Measurements from ENCODE around the gene ALOX15B.

The ALOX15B gene

GRCh38 chr17:8066841-8067775 is 28.2 kb downstream of the ALOX15B start:
- no peak for TF ChIP-seq CEBPB (IDR thresholded peaks at IDR 0.05)
- TF ChIP-seq YY1 (IDR thresholded peaks at IDR 0.05; ENCODE audit: low read depth), result no peak
- no peak for TF ChIP-seq TAF1 (IDR thresholded peaks at IDR 0.05; ENCODE audit: low read depth)
- TF ChIP-seq EGR1 (IDR thresholded peaks at IDR 0.05), result no peak
- no peak for TF ChIP-seq EP300 (IDR thresholded peaks at IDR 0.05; ENCODE audit: borderline replicate concordance)
- no peak for TF ChIP-seq NFIC (IDR thresholded peaks at IDR 0.05)
- TF ChIP-seq ZBTB7A (IDR thresholded peaks at IDR 0.05; ENCODE audit: low read depth), result no peak

- no peak for TF ChIP-seq TCF12 (IDR thresholded peaks at IDR 0.05; ENCODE audit: low read depth)
- TF ChIP-seq TAF1 (IDR thresholded peaks at IDR 0.05; ENCODE audit: low read depth), result no peak
- TF ChIP-seq EP300 (IDR thresholded peaks at IDR 0.05; ENCODE audit: borderline replicate concordance), result no peak
- TF ChIP-seq RAD21 (IDR thresholded peaks at IDR 0.05; ENCODE audit: low read depth), result no peak
- no peak for TF ChIP-seq EGR1 (IDR thresholded peaks at IDR 0.05)
- no peak for TF ChIP-seq ZBTB7A (IDR thresholded peaks at IDR 0.05; ENCODE audit: low read depth)
- no peak for TF ChIP-seq USF1 (IDR thresholded peaks at IDR 0.05)
- no peak for TF ChIP-seq MAX (IDR thresholded peaks at IDR 0.05)
Observed at GRCh38 chr17:8067806-8068205, 28.9 kb downstream of the ALOX15B start.

- TF ChIP-seq RAD21 (IDR thresholded peaks at IDR 0.05; ENCODE audit: low read depth) (no peak), ZBTB7A (IDR thresholded peaks at IDR 0.05; ENCODE audit: low read depth) (no peak), MAX (IDR thresholded peaks at IDR 0.05) (no peak), EGR1 (IDR thresholded peaks at IDR 0.05) (no peak), TAF1 (IDR thresholded peaks at IDR 0.05; ENCODE audit: low read depth) (no peak)
Observed at GRCh38 chr17:8068736-8069586, 30.1 kb downstream of the ALOX15B start.

DNA sequence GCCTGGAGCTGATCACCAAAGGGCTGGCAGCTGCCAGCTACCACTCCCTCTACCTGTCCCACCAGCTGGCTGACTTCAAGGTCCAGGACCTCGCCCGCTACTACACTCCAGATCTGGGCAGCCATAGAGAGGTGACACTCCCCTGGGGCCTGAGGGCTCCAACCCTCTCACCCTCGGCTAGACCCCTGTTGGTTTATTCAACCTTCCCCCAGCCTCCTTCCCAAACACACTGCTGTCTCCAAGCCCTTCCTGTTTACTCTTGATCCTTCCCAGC is 30.7 kb downstream of the ALOX15B start:
- TF ChIP-seq CREB1 (IDR thresholded peaks at IDR 0.05; ENCODE audit: low read depth) (no peak), REST (IDR thresholded peaks at IDR 0.05; ENCODE audit: low read depth) (no peak), MAX (IDR thresholded peaks at IDR 0.05) (no peak), YY1 (IDR thresholded peaks at IDR 0.05; ENCODE audit: low read depth) (no peak), EP300 (IDR thresholded peaks at IDR 0.05; ENCODE audit: borderline replicate concordance) (no peak), USF1 (IDR thresholded peaks at IDR 0.05) (no peak)

DNA sequence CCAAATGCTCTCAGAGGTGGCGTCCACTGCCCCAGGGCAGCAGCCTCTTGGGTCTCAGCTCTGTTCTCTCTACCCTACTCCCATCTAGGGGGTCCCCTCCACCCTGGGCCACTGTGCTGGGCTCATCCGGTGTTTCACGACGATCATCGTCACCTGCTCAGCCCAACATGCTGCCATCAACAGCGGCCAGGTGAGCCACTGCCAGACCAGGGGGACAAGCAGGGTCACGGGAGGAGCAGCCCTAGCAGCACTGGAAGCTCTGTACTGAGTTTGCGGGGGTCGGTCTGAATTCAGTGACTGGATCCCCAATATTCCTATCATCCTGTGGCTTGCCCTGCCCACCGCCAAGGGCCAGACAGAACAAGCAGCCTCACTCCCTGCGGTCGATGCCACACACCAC is 32.6 kb downstream of the ALOX15B start:
- no peak for TF ChIP-seq EP300 (IDR thresholded peaks at IDR 0.05; ENCODE audit: borderline replicate concordance)
- TF ChIP-seq FOXM1 (IDR thresholded peaks at IDR 0.05; ENCODE audit: borderline replicate concordance, low read depth), result no peak
- TF ChIP-seq TAF1 (IDR thresholded peaks at IDR 0.05; ENCODE audit: low read depth), result no peak
- no peak for TF ChIP-seq NFIC (IDR thresholded peaks at IDR 0.05)
- TF ChIP-seq USF1 (IDR thresholded peaks at IDR 0.05), result no peak
- TF ChIP-seq ZBTB7A (IDR thresholded peaks at IDR 0.05; ENCODE audit: low read depth), result no peak
- TF ChIP-seq TEAD4 (IDR thresholded peaks at IDR 0.05), result no peak
- TF ChIP-seq EGR1 (IDR thresholded peaks at IDR 0.05), result no peak
- TF ChIP-seq REST (IDR thresholded peaks at IDR 0.05; ENCODE audit: low read depth), result no peak
- no peak for TF ChIP-seq TCF12 (IDR thresholded peaks at IDR 0.05; ENCODE audit: low read depth)
- TF ChIP-seq CREB1 (IDR thresholded peaks at IDR 0.05; ENCODE audit: low read depth), result no peak
- no peak for TF ChIP-seq YY1 (IDR thresholded peaks at IDR 0.05; ENCODE audit: low read depth)
- no peak for TF ChIP-seq RAD21 (IDR thresholded peaks at IDR 0.05; ENCODE audit: low read depth)
- TF ChIP-seq MAX (IDR thresholded peaks at IDR 0.05), result no peak
- TF ChIP-seq CEBPB (IDR thresholded peaks at IDR 0.05), result no peak
